ENCODE data around the gene DISP1.

The DISP1 gene

GRCh38 chr1:222814536-222815439 is at the start of gene DISP1 (continued):
- TF ChIP-seq ZBTB11 (tag by site-specific recombination; conservative IDR thresholded peaks at IDR 0.05; ENCODE audit: low read depth) (peak; percentile 95), ZNF157 (tag by site-specific recombination; IDR thresholded peaks at IDR 0.05) (no peak), SETDB1 (IDR thresholded peaks at IDR 0.05; ENCODE audit: insufficient read length, low read length) (no peak), TRIM28 (IDR thresholded peaks at IDR 0.05; ENCODE audit: borderline replicate concordance, low read length) (no peak), OSR2 (tag by site-specific recombination; IDR thresholded peaks at IDR 0.05) (no peak), ZNF24 (tag by site-specific recombination; IDR thresholded peaks at IDR 0.05) (0 out of 2 replicates have a peak, but pooled peaks have one; percentile 66), ZFP3 (tag by site-specific recombination; IDR thresholded peaks at IDR 0.05; ENCODE audit: low read depth) (no peak), ZNF548 (tag by site-specific recombination; IDR thresholded peaks at IDR 0.05) (no peak), ZNF114 (tag by site-specific recombination; IDR thresholded peaks at IDR 0.05) (no peak), ZNF354C (tag by site-specific recombination; IDR thresholded peaks at IDR 0.05; ENCODE audit: borderline replicate concordance, low read depth) (no peak), GLIS1 (tag by site-specific recombination; IDR thresholded peaks at IDR 0.05) (no peak; the same call in 1 of the 2 replicates), ZNF549 (tag by site-specific recombination; IDR thresholded peaks at IDR 0.05) (no peak), KLF17 (tag by site-specific recombination; IDR thresholded peaks at IDR 0.05) (no peak), PRDM2 (tag by site-specific recombination; IDR thresholded peaks at IDR 0.05; ENCODE audit: borderline replicate concordance) (no peak), ZNF645 (tag by site-specific recombination; IDR thresholded peaks at IDR 0.05) (no peak), ZNF302 (tag by site-specific recombination; IDR thresholded peaks at IDR 0.05; ENCODE audit: low read depth) (no peak), REPIN1 (tag by site-specific recombination; IDR thresholded peaks at IDR 0.05; ENCODE audit: low read depth) (peak; percentile 72; the same call in 1 of the 2 replicates), ZNF416 (tag by site-specific recombination; IDR thresholded peaks at IDR 0.05) (no peak), ZBTB1 (tag by site-specific recombination; IDR thresholded peaks at IDR 0.05) (no peak), ZNF664 (tag by site-specific recombination; IDR thresholded peaks at IDR 0.05) (no peak), ZSCAN30 (tag by site-specific recombination; IDR thresholded peaks at IDR 0.05) (no peak), OVOL3 (tag by site-specific recombination; IDR thresholded peaks at IDR 0.05) (0 out of 2 replicates have a peak, but pooled peaks have one; percentile 11), BCL6B (tag by site-specific recombination; IDR thresholded peaks at IDR 0.05) (no peak), ZBTB26 (tag by site-specific recombination; optimal IDR thresholded peaks at IDR 0.05) (peak; percentile 88)

Data from HEK293 (cell line).